HG03095 (cell line): ENCODE measurements around the gene MDFI.

Source experiments
- ATAC-seq: cut with Tn5 transposase; IDR thresholded peaks from one replicate; pipeline ENCODE4 v1.9.1; 2021; ENCODE audit warnings: moderate library complexity; ENCODE audit not compliant: unreplicated experiment

Gene MDFI

GRCh38 chr6:41638002-41638934 is at the start of gene MDFI:
Gene MDFI, plus strand, starts transcription at chr6:41638468. Its CDS starts 282 bp downstream, at chr6:41638750.
- ATAC-seq = no peak

GRCh38 chr6:41589223-41589622 is 49.0 kb upstream of the MDFI start:
- no peak for ATAC-seq

- no peak for ATAC-seq
Measured at GRCh38 chr6:41589636-41590622, 48.3 kb upstream of the MDFI start.

- ATAC-seq = no peak
Measured at GRCh38 chr6:41591122-41591521, 47.1 kb upstream of the MDFI start.

- no peak for ATAC-seq
Measured at GRCh38 chr6:41591859-41592502, 46.3 kb upstream of the MDFI start.

GRCh38 chr6:41593406-41593805 is 44.9 kb upstream of the MDFI start:
- no peak for ATAC-seq

GRCh38 chr6:41593839-41594238 is 44.4 kb upstream of the MDFI start:
- no peak for ATAC-seq

- no peak for ATAC-seq
Measured at GRCh38 chr6:41594326-41594725, 43.9 kb upstream of the MDFI start.

GRCh38 chr6:41594766-41595165 is 43.5 kb upstream of the MDFI start:
- ATAC-seq = no peak

- ATAC-seq = no peak
Measured at GRCh38 chr6:41595166-41595565, 43.1 kb upstream of the MDFI start.

GRCh38 chr6:41596096-41596685 is 42.1 kb upstream of the MDFI start:
- no peak for ATAC-seq

- ATAC-seq = no peak
Measured at GRCh38 chr6:41596807-41597206, 41.5 kb upstream of the MDFI start.

- ATAC-seq = no peak
Measured at GRCh38 chr6:41597246-41598000, 40.8 kb upstream of the MDFI start.

- ATAC-seq = no peak
Measured at GRCh38 chr6:41598670-41599014, 39.6 kb upstream of the MDFI start.

GRCh38 chr6:41599015-41599851 is 39.0 kb upstream of the MDFI start:
- ATAC-seq = no peak

GRCh38 chr6:41599852-41600445 is 38.3 kb upstream of the MDFI start:
- ATAC-seq = no peak

GRCh38 chr6:41600499-41601247 is 37.6 kb upstream of the MDFI start:
- no peak for ATAC-seq

- no peak for ATAC-seq
Measured at GRCh38 chr6:41601248-41601549, 37.1 kb upstream of the MDFI start.
